ENCODE data around the gene SOX2. TPM values are rescaled to one million over a fixed set of nuclear protein-coding genes. Genes with fewer than 3 reads are reported as not detected.
A peak's percentile ranks its signal among the peaks of the same experiment; 100 is the strongest.

The SOX2 gene
- under 0.01 TPM for total RNA-seq

DNA sequence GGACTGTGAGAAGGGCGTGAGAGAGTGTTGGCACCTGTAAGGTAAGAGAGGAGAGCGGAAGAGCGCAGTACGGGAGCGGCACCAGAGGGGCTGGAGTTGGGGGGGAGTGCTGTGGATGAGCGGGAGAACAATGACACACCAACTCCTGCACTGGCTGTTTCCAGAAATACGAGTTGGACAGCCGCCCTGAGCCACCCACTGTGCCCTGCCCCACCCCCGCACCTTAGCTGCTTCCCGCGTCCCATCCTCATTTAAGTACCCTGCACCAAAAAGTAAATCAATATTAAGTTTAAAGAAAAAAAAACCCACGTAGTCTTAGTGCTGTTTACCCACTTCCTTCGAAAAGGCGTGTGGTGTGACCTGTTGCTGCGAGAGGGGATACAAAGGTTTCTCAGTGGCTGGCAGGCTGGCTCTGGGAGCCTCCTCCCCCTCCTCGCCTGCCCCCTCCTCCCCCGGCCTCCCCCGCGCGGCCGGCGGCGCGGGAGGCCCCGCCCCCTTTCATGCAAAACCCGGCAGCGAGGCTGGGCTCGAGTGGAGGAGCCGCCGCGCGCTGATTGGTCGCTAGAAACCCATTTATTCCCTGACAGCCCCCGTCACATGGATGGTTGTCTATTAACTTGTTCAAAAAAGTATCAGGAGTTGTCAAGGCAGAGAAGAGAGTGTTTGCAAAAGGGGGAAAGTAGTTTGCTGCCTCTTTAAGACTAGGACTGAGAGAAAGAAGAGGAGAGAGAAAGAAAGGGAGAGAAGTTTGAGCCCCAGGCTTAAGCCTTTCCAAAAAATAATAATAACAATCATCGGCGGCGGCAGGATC lies at the start of gene SOX2:
Gene SOX2 (plus strand): TSS at position 601 of the 811 bp plus-strand sequence. CDS start 436 bp downstream, outside the sequence.
- Histone ChIP-seq H3K27me3 (ENCODE audit: control insufficient read depth in 3 of 3, insufficient read depth in 3 of 3, low read length in 3 of 3) (peaks cover 71 to 83% (median 81%) of the 10 kb centered on the region in 3 donors), H3K27ac (ENCODE audit: low read depth, low read length) (no peak within 1 kb of the TSS), H3K9me3 (ENCODE audit: control insufficient read depth in 3 of 3, low read length in 3 of 3) (no peaks in the 10 kb centered on the region), H3K4me3 (ENCODE audit: low read length in 3 of 3) (peak within 1 kb of the TSS in 2 of 3 donors; percentile 17 to 49), H3K9ac (ENCODE audit: low read depth in 1 of 3, low read length in 3 of 3) (peak within 1 kb of the TSS in 1 of 3 donors; percentile 23), H3K4me1 (ENCODE audit: control insufficient read depth in 3 of 3, insufficient read depth in 3 of 3, low read length in 3 of 3) (peaks cover 8 to 16% (median 9%) of the 10 kb centered on the region in 3 donors), H3K36me3 (ENCODE audit: control insufficient read depth in 3 of 3, insufficient read depth in 3 of 3, low read length in 3 of 3) (no peaks in the 10 kb centered on the region)

DNA sequence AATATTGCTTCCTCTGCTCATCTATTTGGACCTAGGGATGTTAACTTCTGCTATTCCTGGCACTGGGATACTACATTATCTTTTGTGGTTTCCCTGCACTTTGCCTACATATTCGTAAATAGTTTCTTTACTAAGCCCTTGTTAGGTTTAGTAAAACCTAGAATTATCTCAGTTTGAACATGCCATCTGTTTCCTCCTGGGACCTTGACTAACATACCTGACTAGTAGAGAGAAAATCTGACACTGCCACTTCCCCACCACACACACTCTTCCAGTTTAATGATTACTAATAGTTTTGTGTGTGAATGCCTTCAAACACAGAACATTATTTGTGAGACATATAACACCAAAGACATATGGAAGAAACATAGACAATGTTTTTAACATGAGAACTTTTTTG lies 28.2 kb upstream of the SOX2 start:
- H3K4me3 ChIP-seq (ENCODE audit: low read length in 3 of 3): no peak overlapping the region
- H3K9me3 ChIP-seq (ENCODE audit: control insufficient read depth in 3 of 3, low read length in 3 of 3): no peaks in the 10 kb centered on the region
- no peaks in the 10 kb centered on the region for H3K36me3 ChIP-seq (ENCODE audit: control insufficient read depth in 3 of 3, insufficient read depth in 3 of 3, low read length in 3 of 3)

DNA sequence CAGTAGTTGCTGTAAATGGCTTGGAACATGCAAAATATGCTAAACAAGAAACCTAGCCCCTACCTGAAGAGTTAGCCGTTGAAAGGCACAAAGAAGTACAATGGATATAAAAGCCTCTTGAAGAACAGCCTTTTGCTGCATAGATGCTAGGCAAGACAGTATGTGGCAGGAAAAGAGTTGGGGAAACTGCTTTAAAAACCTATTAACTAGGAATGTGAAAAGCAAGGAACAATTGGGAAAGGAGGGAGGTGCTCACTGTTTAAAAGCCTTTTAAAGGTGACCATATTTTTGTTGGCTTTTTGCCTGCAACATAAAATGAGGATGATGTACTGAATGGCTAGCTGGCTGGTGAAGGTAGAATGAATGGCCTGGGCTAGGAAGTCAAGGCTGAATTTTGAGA lies 24.5 kb upstream of the SOX2 start:
- Histone ChIP-seq H3K9me3 (ENCODE audit: control insufficient read depth in 3 of 3, low read length in 3 of 3) (no peaks in the 10 kb centered on the region), H3K27ac (ENCODE audit: low read depth, low read length) (no peak overlapping the region), H3K4me3 (ENCODE audit: low read length in 3 of 3) (no peak overlapping the region), H3K27me3 (ENCODE audit: control insufficient read depth in 3 of 3, insufficient read depth in 3 of 3, low read length in 3 of 3) (no peaks in the 10 kb centered on the region), H3K9ac (ENCODE audit: low read depth in 1 of 3, low read length in 3 of 3) (no peak overlapping the region), H3K4me1 (ENCODE audit: control insufficient read depth in 3 of 3, insufficient read depth in 3 of 3, low read length in 3 of 3) (no peaks in the 10 kb centered on the region), H3K36me3 (ENCODE audit: control insufficient read depth in 3 of 3, insufficient read depth in 3 of 3, low read length in 3 of 3) (no peaks in the 10 kb centered on the region)

More for the DNA sequence above, 28.2 kb upstream of the SOX2 start:
- no peaks in the 10 kb centered on the region for H3K4me1 ChIP-seq (ENCODE audit: control insufficient read depth in 3 of 3, insufficient read depth in 3 of 3, low read length in 3 of 3)
- H3K27me3 ChIP-seq (ENCODE audit: control insufficient read depth in 3 of 3, insufficient read depth in 3 of 3, low read length in 3 of 3): no peaks in the 10 kb centered on the region
- H3K9ac ChIP-seq (ENCODE audit: low read depth in 1 of 3, low read length in 3 of 3): no peak overlapping the region
- no peak overlapping the region for H3K27ac ChIP-seq (ENCODE audit: low read depth, low read length)

DNA sequence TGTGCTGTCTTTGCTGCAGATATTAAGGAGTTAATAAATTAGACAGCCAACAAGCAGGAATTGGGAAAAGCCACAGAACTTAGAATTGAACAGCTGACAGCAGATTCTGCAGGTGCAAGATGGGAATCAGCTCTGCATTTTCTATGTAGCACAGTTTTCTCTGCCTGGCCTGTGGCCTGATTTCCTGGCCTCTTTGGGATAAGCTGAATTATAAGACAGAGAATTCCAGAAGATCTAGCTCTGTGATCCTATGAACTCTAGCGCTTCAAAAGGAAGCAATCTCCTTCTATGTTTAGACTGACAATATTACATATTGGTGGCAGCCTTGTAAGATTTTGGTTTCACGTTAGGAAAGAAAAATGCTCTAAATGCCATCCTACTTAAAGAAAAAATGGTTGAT lies 24.0 kb upstream of the SOX2 start:
- H3K4me1 ChIP-seq (ENCODE audit: control insufficient read depth in 3 of 3, insufficient read depth in 3 of 3, low read length in 3 of 3): no peaks in the 10 kb centered on the region
- H3K27ac ChIP-seq (ENCODE audit: low read depth, low read length): no peak overlapping the region
- no peak overlapping the region for H3K4me3 ChIP-seq (ENCODE audit: low read length in 3 of 3)
- no peak overlapping the region for H3K9ac ChIP-seq (ENCODE audit: low read depth in 1 of 3, low read length in 3 of 3)
- no peaks in the 10 kb centered on the region for H3K36me3 ChIP-seq (ENCODE audit: control insufficient read depth in 3 of 3, insufficient read depth in 3 of 3, low read length in 3 of 3)
- H3K9me3 ChIP-seq (ENCODE audit: control insufficient read depth in 3 of 3, low read length in 3 of 3): no peaks in the 10 kb centered on the region
- H3K27me3 ChIP-seq (ENCODE audit: control insufficient read depth in 3 of 3, insufficient read depth in 3 of 3, low read length in 3 of 3): no peaks in the 10 kb centered on the region

DNA sequence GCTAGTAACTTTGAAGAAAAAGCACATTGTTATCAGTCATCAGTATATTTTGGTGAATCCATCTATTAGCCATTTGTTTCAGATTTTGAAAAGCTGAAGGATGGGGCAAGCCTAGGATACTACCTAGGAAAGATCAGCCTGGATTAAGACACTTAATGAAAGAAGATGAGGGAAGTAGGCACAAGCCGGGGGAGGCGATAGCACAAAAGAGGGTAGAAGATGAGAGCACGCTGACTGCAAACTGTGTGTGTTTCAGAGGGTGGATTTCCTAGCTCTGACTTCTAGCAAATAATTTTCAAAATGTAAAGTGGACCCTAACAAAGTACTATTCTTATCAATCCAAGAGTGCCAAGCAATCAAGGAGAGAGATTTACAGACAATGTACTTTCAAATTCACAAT lies 22.2 kb upstream of the SOX2 start:
- H3K27ac ChIP-seq (ENCODE audit: low read depth, low read length): no peak overlapping the region
- H3K27me3 ChIP-seq (ENCODE audit: control insufficient read depth in 3 of 3, insufficient read depth in 3 of 3, low read length in 3 of 3): peaks cover 0 to 3% (median 0%) of the 10 kb centered on the region in 3 donors
- H3K4me1 ChIP-seq (ENCODE audit: control insufficient read depth in 3 of 3, insufficient read depth in 3 of 3, low read length in 3 of 3): no peaks in the 10 kb centered on the region
- no peak overlapping the region for H3K9ac ChIP-seq (ENCODE audit: low read depth in 1 of 3, low read length in 3 of 3)
- no peaks in the 10 kb centered on the region for H3K9me3 ChIP-seq (ENCODE audit: control insufficient read depth in 3 of 3, low read length in 3 of 3)
- H3K36me3 ChIP-seq (ENCODE audit: control insufficient read depth in 3 of 3, insufficient read depth in 3 of 3, low read length in 3 of 3): no peaks in the 10 kb centered on the region
- H3K4me3 ChIP-seq (ENCODE audit: low read length in 3 of 3): no peak overlapping the region

DNA sequence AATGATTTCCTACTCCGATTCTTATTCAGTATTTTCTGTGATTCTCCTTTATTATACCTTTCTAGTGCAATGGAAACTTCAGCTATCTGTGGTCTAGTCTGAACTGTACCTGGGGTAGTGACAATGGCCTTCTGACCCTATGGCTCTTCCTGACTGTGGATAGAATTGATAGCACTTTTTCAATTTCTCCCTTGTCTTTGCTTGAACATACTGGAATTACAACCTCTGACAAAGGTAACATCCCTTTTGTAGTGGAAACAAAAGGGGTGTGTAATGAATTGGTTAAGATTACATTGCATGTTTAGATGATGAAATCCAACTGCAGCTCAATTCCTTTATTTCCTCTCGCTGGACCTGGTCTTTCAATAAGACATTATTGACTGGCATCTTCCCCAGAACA lies 21.0 kb upstream of the SOX2 start:
- H3K4me3 ChIP-seq (ENCODE audit: low read length in 3 of 3): no peak overlapping the region
- no peak overlapping the region for H3K27ac ChIP-seq (ENCODE audit: low read depth, low read length)
- peaks cover 8 to 15% (median 11%) of the 10 kb centered on the region in 3 donors for H3K27me3 ChIP-seq (ENCODE audit: control insufficient read depth in 3 of 3, insufficient read depth in 3 of 3, low read length in 3 of 3)
- H3K9ac ChIP-seq (ENCODE audit: low read depth in 1 of 3, low read length in 3 of 3): no peak overlapping the region
- peaks cover 5% of the 10 kb centered on the region in 3 donors for H3K4me1 ChIP-seq (ENCODE audit: control insufficient read depth in 3 of 3, insufficient read depth in 3 of 3, low read length in 3 of 3)
- H3K9me3 ChIP-seq (ENCODE audit: control insufficient read depth in 3 of 3, low read length in 3 of 3): no peaks in the 10 kb centered on the region
- no peaks in the 10 kb centered on the region for H3K36me3 ChIP-seq (ENCODE audit: control insufficient read depth in 3 of 3, insufficient read depth in 3 of 3, low read length in 3 of 3)

DNA sequence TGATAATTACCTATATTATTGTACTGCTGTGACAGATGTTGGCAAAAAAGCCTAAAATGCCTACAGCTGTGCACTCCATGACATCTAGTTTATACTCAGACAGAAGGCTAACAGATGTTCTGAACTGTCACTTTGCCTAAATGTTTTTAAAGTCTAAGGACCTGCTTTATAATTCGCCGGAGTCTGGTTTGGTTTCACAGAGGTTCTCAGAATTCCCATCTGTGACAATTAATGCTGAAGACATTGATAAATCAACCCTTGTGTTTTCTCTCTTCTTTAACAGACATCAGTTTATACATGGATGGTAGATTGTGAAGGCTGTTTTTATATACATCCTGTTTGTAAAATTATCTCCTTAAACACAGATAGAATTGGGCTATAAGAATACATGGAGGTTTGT lies 19.8 kb upstream of the SOX2 start:
- H3K36me3 ChIP-seq (ENCODE audit: control insufficient read depth in 3 of 3, insufficient read depth in 3 of 3, low read length in 3 of 3): no peaks in the 10 kb centered on the region
- no peak overlapping the region for H3K27ac ChIP-seq (ENCODE audit: low read depth, low read length)
- H3K27me3 ChIP-seq (ENCODE audit: control insufficient read depth in 3 of 3, insufficient read depth in 3 of 3, low read length in 3 of 3): peaks cover 20 to 27% (median 22%) of the 10 kb centered on the region in 3 donors
- H3K9me3 ChIP-seq (ENCODE audit: control insufficient read depth in 3 of 3, low read length in 3 of 3): no peaks in the 10 kb centered on the region
- no peak overlapping the region for H3K9ac ChIP-seq (ENCODE audit: low read depth in 1 of 3, low read length in 3 of 3)
- peaks cover 11 to 14% (median 11%) of the 10 kb centered on the region in 3 donors for H3K4me1 ChIP-seq (ENCODE audit: control insufficient read depth in 3 of 3, insufficient read depth in 3 of 3, low read length in 3 of 3)
- H3K4me3 ChIP-seq (ENCODE audit: low read length in 3 of 3): no peak overlapping the region

DNA sequence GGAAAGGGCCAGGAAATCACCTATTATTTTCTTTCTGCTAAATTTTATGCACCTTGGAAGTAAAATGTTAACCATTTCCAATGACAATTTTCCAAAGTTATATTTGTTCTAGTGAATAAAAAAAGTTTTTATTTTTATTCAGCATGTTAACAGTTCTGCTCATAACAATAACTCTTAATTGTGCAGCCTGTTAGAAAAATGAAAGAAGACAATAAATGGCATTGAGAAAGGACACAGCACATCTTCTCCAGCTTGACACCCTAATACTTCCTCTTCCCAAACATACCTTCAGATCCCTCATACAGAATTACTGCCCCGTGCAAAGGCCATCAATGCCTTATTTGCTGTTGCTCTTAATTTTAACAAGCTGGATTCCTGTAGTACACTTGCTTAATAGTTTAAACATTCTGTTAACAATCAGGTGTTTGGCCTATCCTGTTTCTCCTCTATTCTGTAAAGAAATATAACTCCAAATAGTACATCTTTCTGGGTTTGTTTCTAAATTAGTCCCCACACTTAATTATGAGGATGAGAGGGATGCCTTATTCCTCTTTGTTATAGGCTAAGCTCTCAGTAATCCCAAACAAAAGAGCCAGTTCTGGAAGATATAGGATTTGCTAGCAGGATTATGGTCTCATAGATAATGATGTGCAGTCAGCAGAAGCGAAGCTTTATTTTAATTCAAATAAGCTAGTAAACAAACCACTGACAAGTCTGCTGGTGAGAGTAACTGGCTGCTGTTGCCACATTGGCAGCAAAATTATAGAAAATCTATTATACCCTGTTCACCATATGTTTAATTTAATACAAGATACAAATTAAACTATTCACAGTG lies 19.2 kb upstream of the SOX2 start:
- H3K4me1 ChIP-seq (ENCODE audit: control insufficient read depth in 3 of 3, insufficient read depth in 3 of 3, low read length in 3 of 3): peaks cover 11 to 14% (median 11%) of the 10 kb centered on the region in 3 donors
- H3K27me3 ChIP-seq (ENCODE audit: control insufficient read depth in 3 of 3, insufficient read depth in 3 of 3, low read length in 3 of 3): peaks cover 26 to 33% (median 28%) of the 10 kb centered on the region in 3 donors
- H3K9me3 ChIP-seq (ENCODE audit: control insufficient read depth in 3 of 3, low read length in 3 of 3): no peaks in the 10 kb centered on the region
- H3K27ac ChIP-seq (ENCODE audit: low read depth, low read length): no peak overlapping the region
- H3K36me3 ChIP-seq (ENCODE audit: control insufficient read depth in 3 of 3, insufficient read depth in 3 of 3, low read length in 3 of 3): no peaks in the 10 kb centered on the region
- H3K9ac ChIP-seq (ENCODE audit: low read depth in 1 of 3, low read length in 3 of 3): no peak overlapping the region
- no peak overlapping the region for H3K4me3 ChIP-seq (ENCODE audit: low read length in 3 of 3)

DNA sequence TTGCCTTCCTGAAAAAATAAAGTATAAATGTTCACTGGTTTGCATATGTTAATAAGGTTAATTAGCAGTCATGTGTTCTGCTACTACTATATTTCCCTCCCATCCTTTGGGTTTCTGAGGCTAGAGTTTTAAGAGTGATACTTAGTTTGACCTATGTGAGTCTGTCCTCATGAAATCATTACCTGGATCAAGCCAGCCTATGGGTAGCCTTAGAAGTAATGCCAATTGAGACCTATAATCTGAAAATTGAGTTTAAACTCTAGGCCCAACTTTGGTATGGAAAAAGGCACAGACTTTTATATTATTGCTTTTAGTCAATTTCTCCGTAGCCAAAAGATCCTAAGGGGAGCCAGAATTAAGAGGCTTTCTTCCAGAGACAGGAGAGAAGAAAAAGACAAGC lies 18.4 kb upstream of the SOX2 start:
- Histone ChIP-seq H3K9ac (ENCODE audit: low read depth in 1 of 3, low read length in 3 of 3) (no peak overlapping the region), H3K27me3 (ENCODE audit: control insufficient read depth in 3 of 3, insufficient read depth in 3 of 3, low read length in 3 of 3) (peaks cover 33 to 40% (median 34%) of the 10 kb centered on the region in 3 donors), H3K4me3 (ENCODE audit: low read length in 3 of 3) (no peak overlapping the region)

More for the DNA sequence above, 18.4 kb upstream of the SOX2 start:
- Histone ChIP-seq H3K4me1 (ENCODE audit: control insufficient read depth in 3 of 3, insufficient read depth in 3 of 3, low read length in 3 of 3) (peaks cover 11 to 14% (median 11%) of the 10 kb centered on the region in 3 donors), H3K36me3 (ENCODE audit: control insufficient read depth in 3 of 3, insufficient read depth in 3 of 3, low read length in 3 of 3) (no peaks in the 10 kb centered on the region), H3K9me3 (ENCODE audit: control insufficient read depth in 3 of 3, low read length in 3 of 3) (no peaks in the 10 kb centered on the region), H3K27ac (ENCODE audit: low read depth, low read length) (no peak overlapping the region)
